ENCODE data around the gene VPS8.

VPS8 gene

GRCh38 chr3:185062191-185062590, 250.2 kb downstream of the VPS8 start:
- no peak for DNase-seq

- no peak for DNase-seq
These were observed 251.5 kb downstream of the VPS8 start for GRCh38 chr3:185063431-185063830.

DNA sequence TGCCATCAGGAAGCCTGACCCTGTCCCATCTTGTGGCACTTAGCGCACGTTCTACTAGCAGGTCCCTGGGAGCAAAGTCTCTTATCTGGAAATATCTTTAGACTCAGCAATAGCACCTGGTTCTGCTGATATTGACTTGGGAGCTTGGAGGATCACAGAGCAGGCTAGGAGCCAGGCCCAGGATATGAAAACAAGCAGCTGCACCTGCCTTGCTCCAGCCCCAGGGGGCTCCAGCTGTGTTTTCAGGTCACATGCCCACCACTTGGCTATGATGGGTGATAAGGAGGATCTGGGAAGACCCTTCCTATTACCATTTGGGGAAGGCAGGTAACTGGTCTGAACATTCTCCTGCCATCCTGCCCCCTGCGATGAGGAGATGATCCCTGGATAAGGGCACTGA, 253.1 kb downstream of the VPS8 start:
- DNase-seq = no peak

DNA sequence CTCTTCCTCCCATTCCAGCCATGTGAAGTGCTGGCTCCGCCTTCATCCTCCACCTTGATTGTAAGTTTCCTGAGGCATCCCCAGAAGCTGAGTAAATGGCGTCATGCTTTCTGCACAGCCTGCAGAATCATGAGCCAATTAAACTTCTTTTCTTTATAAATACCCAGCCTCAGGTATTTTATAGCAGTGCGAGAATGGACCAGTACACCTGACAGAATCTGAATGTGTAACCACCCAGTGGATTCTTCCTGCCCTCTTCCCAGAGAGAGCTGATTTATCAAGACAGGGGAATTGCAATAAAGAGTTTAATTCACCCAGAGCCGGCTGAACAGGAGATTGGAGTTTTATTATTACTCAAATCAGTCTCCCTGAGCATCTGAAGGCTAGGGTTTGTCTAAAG, 254.3 kb downstream of the VPS8 start:
- no peak for DNase-seq

- DNase-seq = no peak
These were observed 255.2 kb downstream of the VPS8 start for GRCh38 chr3:185067173-185067572.

DNA sequence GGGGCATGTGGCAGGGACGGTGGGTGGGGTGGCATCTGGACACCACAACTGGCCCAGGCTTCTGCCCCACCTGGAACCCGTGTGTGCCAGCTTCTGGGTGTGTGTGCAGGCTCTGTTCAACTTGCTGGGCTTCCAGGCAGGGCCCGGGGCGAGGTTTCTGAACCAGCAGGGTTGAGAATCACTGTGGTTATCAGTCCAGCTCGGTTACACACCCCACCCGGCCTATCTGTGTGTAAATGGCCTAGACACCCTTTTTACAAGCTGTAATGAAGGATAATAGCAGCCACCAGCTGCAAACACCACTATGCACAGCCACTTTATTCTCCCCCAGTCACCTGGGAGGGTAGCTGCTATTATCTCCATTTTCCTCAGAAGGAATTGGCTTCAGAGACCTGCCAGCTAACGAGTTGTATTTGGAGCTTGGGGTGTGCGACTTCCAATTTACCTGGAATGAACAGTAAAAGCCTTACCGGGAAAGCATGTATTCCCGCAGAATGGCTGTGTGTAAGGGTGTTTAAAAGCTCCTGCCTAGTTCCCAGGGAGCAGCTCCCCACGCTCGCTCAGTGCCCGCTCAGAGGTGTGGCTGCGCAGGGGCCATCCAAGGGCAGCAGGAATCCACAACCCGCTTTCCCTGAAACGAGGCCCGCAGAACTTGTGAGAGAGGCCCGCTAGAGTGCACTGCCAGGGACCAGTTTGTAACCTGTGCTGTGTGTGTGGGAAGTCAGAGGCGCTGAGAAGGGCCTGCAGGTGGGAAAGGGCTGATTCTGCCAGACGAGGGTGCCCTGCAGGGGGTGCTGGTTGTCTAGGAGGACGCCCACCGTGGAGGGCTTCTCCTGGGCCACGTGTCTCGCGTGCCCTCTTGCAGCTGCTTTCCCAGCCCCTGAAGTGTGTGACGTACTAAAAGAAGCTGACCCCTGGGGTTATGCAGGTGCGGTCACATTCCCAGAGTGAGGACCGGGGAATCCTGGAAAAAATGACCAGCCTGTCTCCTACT, 257.4 kb downstream of the VPS8 start:
- DNase-seq = no peak

DNA sequence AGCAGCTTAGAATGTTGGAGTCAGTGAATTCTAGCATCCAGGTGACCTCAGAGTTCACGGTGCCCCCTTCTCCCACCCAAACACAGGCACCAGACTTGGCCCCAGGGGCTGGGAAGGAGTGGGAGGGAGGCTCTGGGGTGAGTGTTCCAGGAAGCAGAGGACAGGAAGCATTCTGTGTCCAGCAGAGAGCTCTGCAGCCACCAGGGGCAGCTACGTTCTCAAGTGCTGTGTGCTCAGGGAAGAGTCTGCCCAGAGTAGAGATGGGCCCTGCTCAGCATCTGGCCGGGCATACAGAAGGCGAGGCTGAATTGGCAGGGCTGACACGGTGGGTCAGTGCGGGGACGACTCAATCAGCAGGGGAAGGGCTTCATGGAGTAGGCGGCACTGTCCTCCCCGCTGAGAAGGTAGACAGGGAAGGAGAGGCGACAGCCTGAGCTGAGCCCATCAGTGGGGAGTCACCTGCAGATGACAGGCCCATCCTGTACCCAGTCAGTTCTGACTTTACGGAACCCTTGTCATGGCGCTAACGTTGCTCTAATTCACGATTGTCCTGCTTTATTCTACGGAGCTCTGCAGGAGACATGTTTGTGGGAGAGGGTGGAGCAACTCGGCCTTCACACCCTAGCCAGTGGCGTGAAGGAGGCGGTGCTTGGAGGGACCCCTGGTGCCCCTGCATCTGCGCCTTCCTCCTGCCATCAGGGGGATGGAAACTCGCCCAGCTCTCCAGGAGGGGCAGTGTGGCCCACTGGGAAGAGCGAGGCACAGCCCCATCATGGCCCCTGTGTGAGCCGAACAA, 258.7 kb downstream of the VPS8 start:
- DNase-seq = no peak

GRCh38 chr3:185071287-185071800, 259.4 kb downstream of the VPS8 start:
- DNase-seq = no peak

- no peak for DNase-seq
These were observed 263.6 kb downstream of the VPS8 start for GRCh38 chr3:185075547-185075946.

- no peak for DNase-seq
These were observed 264.3 kb downstream of the VPS8 start for GRCh38 chr3:185076219-185076618.

- DNase-seq = no peak
These were observed 267.7 kb downstream of the VPS8 start for GRCh38 chr3:185079625-185080024.

DNA sequence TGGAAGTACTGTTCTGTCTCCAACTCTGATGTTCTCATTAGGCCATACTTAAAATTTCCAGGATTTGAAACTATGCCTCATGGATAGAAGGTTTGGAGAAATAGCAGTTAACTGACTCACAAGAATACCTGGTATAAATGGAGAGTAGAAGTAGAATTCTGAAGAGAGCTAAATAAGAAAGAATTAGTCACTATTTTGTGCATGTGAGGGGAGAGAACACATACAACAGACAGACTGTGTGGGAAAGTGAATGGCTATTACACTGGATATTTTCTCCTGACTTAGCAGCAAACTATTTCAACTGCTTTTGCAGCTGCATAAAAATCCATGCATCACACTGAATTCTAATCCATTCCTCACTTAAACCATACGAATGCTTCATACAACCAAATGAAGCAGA, 269.6 kb downstream of the VPS8 start:
- no peak for DNase-seq

DNA sequence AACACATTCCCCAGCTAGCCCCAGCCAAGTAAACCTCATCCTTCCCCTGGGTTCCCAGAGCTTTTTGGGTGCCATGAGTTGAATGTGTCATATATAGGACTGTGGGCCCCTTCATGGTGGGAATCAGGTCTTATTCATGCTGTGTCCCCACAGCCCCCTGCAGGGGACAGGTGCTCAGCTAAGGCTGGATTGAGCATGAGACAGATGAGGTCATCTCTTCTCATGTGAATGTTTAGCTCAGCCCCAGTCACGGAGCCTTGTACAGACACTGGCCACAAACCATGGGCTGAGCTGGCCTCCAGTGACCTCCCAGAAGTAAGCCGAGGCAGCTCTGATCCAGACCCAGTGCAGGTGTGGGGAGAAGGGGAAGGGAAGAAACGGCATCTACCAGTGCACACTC, 270.2 kb downstream of the VPS8 start:
- no peak for DNase-seq

DNA sequence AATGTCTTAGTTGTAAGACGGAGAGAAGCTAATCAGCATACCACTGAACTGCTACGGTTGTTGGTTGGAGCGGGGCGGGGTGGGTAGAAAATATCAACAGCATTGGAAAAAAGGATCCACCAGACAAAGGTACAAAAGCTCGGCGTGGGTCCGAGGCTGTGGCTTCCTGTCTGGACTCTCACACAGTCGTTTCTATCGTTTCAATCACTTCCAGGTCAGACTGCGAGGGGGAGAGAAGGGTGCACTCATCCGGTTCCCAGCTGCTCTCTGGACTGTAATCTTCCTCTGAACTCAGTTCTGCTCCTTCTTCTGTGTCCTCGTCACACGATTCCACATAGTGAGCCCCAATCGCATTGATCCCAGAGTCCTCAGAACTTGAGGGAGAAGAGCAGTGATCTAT, 270.9 kb downstream of the VPS8 start:
- no peak for DNase-seq

DNA sequence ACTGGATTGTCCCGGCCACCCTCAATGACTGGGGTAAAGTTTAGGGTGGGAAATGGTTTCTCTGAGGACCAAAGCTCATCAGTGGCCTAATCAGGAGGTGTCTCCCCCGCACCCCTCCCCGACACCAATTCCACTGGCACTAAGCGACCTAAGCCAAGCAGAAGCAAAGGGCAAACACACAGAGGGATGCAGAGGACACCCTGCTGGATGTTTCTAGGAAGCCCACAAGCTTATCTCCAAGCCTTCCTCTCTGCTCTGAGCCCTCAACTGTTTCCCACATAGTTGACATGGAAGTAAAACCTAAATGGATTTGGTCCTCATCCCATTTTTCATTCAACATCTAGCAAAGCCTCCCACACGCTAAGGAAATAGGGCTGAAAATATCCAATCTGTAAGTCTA, 272.4 kb downstream of the VPS8 start:
- DNase-seq = no peak

- DNase-seq = no peak
These were observed 272.9 kb downstream of the VPS8 start for GRCh38 chr3:185084901-185085300.

DNA sequence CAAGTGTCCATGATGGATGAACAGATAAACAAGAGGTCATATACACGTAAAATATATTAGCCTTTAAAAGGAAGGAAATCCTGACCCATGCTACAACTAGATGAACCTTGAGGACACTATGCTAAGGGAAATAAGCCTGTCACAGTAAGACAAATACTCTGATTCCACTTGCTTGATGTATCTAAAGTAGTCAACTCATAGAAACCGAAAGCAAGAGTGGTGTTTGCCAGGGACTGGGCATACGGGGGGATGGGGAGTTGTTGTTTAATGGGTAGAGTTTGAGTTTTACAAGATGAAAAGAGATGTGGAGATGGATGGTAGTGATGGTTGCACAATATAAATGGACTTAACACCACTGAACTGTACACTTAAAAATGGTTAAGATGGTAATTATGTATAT, 275.5 kb downstream of the VPS8 start:
- no peak for DNase-seq

- DNase-seq = no peak
These were observed 277.4 kb downstream of the VPS8 start for GRCh38 chr3:185089343-185089742.

- DNase-seq = no peak
These were observed 277.8 kb downstream of the VPS8 start for GRCh38 chr3:185089751-185090150.

- no peak for DNase-seq
These were observed 278.8 kb downstream of the VPS8 start for GRCh38 chr3:185090811-185091210.

GRCh38 chr3:185093116-185093515, 281.1 kb downstream of the VPS8 start:
- DNase-seq = no peak

DNA sequence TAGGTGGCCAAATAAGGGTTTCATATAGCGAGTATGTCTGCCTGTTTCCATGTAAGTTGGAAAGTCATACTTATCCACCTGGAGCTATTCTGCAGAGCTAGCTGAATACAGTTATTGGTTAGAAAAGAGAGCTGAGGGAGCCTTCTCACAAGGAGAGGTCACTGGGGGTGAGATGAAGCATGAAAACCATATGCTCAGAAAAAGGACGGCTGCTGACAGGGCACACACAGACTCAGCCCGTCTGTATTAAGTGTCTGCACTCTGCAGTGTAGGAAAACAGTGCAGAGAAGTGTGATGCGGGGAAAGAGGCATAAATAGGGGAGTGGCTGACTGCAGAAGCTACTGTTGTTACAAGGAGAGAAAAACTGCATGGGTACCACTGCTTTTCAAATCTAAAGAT, 282.7 kb downstream of the VPS8 start:
- DNase-seq = no peak
